Lower lobe of right lung (tissue), 2 donors: ENCODE measurements around the gene RBBP8NL. TPM values are rescaled to one million over a fixed set of nuclear protein-coding genes. Genes with fewer than 3 reads are reported as not detected.

ENCODE experiments used
- ATAC-seq, 2 donors: fragments of 200-7000 bp; cut with Tn5 transposase; one replicate each; pipeline ENCODE4 v1.9.1; 2020 to 2022; ENCODE audit warnings: mild to moderate bottlenecking in 2 of 2, moderate library complexity in 2 of 2
- DNase-seq: peaks from one replicate; pipeline ENCODE4 v3.0.0-alpha.2; 2020
- H3K27ac ChIP-seq: fragments of 200-600 bp; one replicate; pipeline ENCODE4 v1.8.0; 2022
- H3K27me3 ChIP-seq: fragments of 200-600 bp; one replicate; pipeline ENCODE4 v1.8.0; 2022; ENCODE audit warnings: low read depth
- H3K36me3 ChIP-seq: fragments of 200-600 bp; one replicate; pipeline ENCODE4 v1.8.0; 2022; ENCODE audit warnings: mild to moderate bottlenecking
- H3K4me1 ChIP-seq: fragments of 200-600 bp; one replicate; pipeline ENCODE4 v1.8.0; 2022
- H3K4me3 ChIP-seq: fragments of 200-600 bp; one replicate; pipeline ENCODE4 v1.8.0; 2022; ENCODE audit warnings: mild to moderate bottlenecking
- H3K9me3 ChIP-seq: fragments of 200-600 bp; one replicate; pipeline ENCODE4 v1.8.0; 2022
- CTCF ChIP-seq: fragments of 200-600 bp; IDR thresholded peaks from one replicate; pipeline ENCODE4 v1.8.0; 2022; ENCODE audit warnings: antibody characterized with exemption, mild to moderate bottlenecking
- intact Hi-C: fragments of 100-400 bp; cut with DNase I; formaldehyde crosslinking; loops from one replicate; pipeline ENCODE4 v1.11.0; 2022
- long read RNA-seq: library from polyadenylated mRNA; unstranded; transcript quantifications from one replicate; pipeline ENCODE4 v2.0.0, GENCODE V29; 2021
- total RNA-seq: library from RNA; stranded (reverse); fragmentation: NEBNext Ultra II Directional; extraction: Animal tissue kit (Norgen Biotek cat#: 25700); gene quantifications from one replicate; pipeline ENCODE4 v1.2.1, GENCODE V29; 2021
- donor health status: DM: no; HTN: yes; CAD: no; lungs with severe emphysema.

Gene RBBP8NL
- 2.0 TPM for total RNA-seq
- long read RNA-seq, partial matches to known transcripts, result 2 of 4 reads
- long read RNA-seq, other reads (novel, unspliced or antisense), result 1 of 4 reads

GRCh38 chr20:62427172-62428001, at the start of gene RBBP8NL:
TSS of gene RBBP8NL (minus strand) at chr20:62427539. CDS start at chr20:62419647, 7,892 bp downstream.
- H3K27ac ChIP-seq, result peak within 1 kb of the TSS; percentile 46
- no peaks in the 10 kb centered on the region for H3K36me3 ChIP-seq
- no peak for TF ChIP-seq CTCF
- ATAC-seq (peak; percentile 89 to 93), DNase-seq (peak; percentile 91)
- H3K4me3 ChIP-seq, result peak within 1 kb of the TSS; percentile 41
- intact Hi-C loops, result no loop called here
- no peaks in the 10 kb centered on the region for H3K9me3 ChIP-seq
- peaks cover 5% of the 10 kb centered on the region for H3K27me3 ChIP-seq
- H3K4me1 ChIP-seq, result peaks cover 9% of the 10 kb centered on the region

GRCh38 chr20:62476056-62476838, 48.9 kb upstream of the RBBP8NL start:
- H3K36me3 ChIP-seq, result no peaks in the 10 kb centered on the region
- no peak for TF ChIP-seq CTCF
- peaks cover 12% of the 10 kb centered on the region for H3K4me1 ChIP-seq
- DNase-seq (no peak), ATAC-seq (peak; percentile 35 to 44)
- H3K9me3 ChIP-seq, result no peaks in the 10 kb centered on the region
- H3K27ac ChIP-seq, result peak overlapping the region; percentile 38
- H3K27me3 ChIP-seq, result peaks cover 89% of the 10 kb centered on the region
- intact Hi-C loops, result no loop called here
- H3K4me3 ChIP-seq, result peak overlapping the region; percentile 53

GRCh38 chr20:62475772-62476055, 48.4 kb upstream of the RBBP8NL start, which contains the start of gene GATA5:
TSS of gene GATA5 (minus strand) at chr20:62475995. CDS start at chr20:62475521, 474 bp downstream.
- H3K9me3 ChIP-seq, result no peaks in the 10 kb centered on the region
- peaks cover 88% of the 10 kb centered on the region for H3K27me3 ChIP-seq
- peaks cover 12% of the 10 kb centered on the region for H3K4me1 ChIP-seq
- H3K4me3 ChIP-seq, result peak within 1 kb of the TSS; percentile 53
- intact Hi-C loops, result no loop called here
- ATAC-seq, result peak in 1 of 2 donors; percentile 13
- H3K36me3 ChIP-seq, result no peaks in the 10 kb centered on the region
- H3K27ac ChIP-seq, result peak within 1 kb of the TSS; percentile 38
- no peak for DNase-seq
- TF ChIP-seq CTCF, result no peak

- no peaks in the 10 kb centered on the region for H3K9me3 ChIP-seq
- H3K27ac ChIP-seq, result peak overlapping the region; percentile 24
- ATAC-seq, result no peak
- intact Hi-C loops, result no loop called here
- H3K4me1 ChIP-seq, result peaks cover 12% of the 10 kb centered on the region
- peaks cover 88% of the 10 kb centered on the region for H3K27me3 ChIP-seq
- H3K4me3 ChIP-seq, result peak overlapping the region; percentile 53
- H3K36me3 ChIP-seq, result no peaks in the 10 kb centered on the region
- no peak for DNase-seq
- TF ChIP-seq CTCF, result no peak
Observed at GRCh38 chr20:62475027-62475771, 47.9 kb upstream of the RBBP8NL start.

GRCh38 chr20:62474604-62475026, 47.3 kb upstream of the RBBP8NL start:
- H3K27me3 ChIP-seq, result peaks cover 87% of the 10 kb centered on the region
- peak overlapping the region; percentile 24 for H3K27ac ChIP-seq
- H3K4me3 ChIP-seq, result peak overlapping the region; percentile 53
- peaks cover 12% of the 10 kb centered on the region for H3K4me1 ChIP-seq
- intact Hi-C loops, result no loop called here
- H3K9me3 ChIP-seq, result no peaks in the 10 kb centered on the region
- no peak for TF ChIP-seq CTCF
- ATAC-seq, result no peak
- DNase-seq, result no peak
- no peaks in the 10 kb centered on the region for H3K36me3 ChIP-seq
